Activated CD4-positive, CD25-positive, alpha-beta regulatory T cell (primary cell): Measurements from ENCODE around the gene TNFRSF19.
"Not testable (repeated sequence)": the region's sequence is repeated elsewhere in the genome, so short reads cannot be mapped to it uniquely, and the experiment has no call there.

Source experiments
- DNase-seq, 4 experiments: peaks; one replicate each; lab custom pipeline; 2025; lab: John Stamatoyannopoulos, UW

TNFRSF19 gene, protein sequence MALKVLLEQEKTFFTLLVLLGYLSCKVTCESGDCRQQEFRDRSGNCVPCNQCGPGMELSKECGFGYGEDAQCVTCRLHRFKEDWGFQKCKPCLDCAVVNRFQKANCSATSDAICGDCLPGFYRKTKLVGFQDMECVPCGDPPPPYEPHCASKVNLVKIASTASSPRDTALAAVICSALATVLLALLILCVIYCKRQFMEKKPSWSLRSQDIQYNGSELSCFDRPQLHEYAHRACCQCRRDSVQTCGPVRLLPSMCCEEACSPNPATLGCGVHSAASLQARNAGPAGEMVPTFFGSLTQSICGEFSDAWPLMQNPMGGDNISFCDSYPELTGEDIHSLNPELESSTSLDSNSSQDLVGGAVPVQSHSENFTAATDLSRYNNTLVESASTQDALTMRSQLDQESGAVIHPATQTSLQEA

DNA sequence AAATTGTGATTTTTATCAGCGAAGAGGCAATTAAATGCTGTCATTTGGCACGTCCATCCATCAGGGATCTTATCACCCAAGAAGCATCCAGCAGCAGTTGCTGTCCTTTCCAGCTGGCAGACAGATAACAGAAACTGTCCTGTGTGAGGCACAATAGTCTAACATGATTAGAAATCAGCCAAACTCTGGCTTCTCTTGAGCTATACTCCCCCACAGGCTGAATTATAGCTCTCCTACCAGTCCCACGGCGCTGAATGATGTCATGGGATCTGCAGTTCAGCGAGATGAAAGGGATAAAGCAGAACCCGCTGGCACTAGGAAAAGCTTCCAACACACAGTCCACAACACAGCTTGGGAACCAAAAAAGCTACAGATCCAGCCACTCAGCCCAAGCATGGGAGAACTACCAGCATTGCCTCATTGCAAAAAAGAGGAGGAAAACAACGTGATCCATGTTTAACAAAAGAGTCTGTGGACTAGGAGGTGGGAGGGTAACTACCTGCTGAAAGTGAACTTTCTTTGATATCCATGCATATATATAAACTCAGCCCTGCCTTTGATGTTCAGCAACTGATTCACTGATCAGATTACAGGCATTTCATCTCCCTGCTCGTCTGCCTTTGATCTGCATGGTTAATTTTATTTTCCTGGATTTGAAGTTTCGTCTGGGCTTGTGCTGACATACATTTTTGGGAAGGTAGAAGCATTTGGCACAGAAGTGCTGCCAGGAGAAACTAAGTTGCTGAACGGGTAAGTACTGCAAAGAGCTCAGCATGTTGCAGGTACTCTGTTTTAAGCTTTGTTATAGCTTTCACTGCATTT, at the start of gene TNFRSF19:
Gene TNFRSF19 (plus strand): TSS at position 314 of the 822 bp plus-strand sequence. CDS start 19,772 bp downstream, outside the sequence.
- DNase-seq: no peak

DNA sequence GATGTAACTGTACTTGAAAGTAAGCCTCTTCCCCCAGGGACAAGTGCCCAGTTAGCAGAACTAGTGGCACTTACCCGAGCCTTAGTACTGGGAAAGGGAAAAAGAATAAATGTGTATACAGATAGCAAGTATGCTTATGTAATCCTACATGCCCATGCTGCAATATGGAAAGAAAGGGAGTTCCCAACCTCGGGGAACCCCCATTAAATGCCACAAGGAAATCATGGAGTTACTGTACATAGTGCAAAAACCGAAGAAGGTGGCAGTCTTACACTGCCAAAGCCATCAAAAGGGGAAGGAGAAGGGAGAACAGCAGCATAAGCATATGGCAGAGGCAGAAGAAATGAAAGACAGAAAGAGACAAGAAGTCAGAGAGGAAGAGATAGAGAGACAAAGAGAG, 40.3 kb upstream of the TNFRSF19 start:
- DNase-seq: not testable (repeated sequence)

DNA sequence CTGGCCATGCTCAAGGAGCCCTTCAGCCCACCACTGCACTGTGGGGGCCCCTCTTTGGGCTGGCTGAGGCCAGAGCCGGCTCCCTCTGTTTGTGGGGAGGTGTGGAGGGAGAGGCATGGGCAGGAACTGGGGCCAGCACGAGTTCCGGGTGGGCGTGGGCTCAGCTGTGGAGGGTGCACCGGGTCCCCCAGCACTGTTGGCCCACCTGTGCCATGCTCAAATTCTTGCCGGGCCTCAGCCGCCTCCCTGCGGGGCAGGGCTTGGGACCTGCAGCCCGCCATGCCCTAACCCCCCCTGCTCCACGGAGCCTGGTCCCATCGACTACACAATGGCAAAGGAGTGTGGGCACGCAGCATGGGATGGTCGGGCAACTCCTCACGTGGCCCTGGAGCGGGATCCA, 38.8 kb upstream of the TNFRSF19 start:
- DNase-seq: no peak

DNA sequence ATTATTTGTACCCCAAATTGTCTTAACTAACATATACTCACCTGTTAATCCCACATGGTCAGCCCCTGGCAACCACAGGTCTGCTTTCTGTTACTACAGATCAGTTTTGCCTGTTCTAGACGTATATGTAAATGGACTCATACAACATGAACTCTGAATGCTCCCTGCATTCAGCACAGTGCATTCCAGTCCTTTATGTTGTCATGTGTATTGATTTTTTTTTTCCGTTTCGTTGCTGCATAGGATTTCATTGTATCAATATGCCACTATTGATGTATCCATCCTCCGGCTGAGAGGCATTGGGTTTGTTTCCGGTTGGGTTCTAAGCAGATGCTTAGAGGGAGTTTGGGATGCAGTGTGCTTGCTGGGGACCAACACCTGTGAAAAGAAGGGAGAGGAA, 36.1 kb upstream of the TNFRSF19 start:
- no peak for DNase-seq

DNA sequence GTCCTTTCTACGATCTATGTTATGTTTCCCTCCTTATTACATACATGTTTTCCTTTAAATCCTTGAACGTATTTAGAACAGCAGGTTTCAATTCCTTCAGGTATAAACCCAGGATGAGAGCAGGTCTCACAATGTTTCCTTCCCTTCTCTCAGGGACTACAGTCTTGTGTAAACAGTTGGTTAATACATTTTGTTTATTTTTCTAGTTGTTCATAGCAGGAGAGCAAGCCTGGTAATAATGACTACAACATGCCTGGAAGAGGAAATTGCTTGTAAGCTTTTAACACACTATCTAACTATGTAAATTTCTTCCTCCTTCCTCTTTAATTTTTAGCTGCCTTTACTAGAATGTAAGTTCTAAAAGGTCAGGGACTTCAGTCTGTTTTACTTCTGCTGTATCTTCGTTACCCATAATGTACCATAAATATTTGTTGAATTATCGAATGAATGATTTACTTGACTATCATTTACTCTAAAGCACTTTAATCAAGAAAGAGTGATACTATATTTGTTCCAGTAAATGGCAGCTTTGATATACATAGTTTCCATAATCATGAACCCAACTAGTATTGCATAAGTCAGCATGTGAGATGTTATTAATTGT, 28.9 kb upstream of the TNFRSF19 start:
- DNase-seq: no peak

DNA sequence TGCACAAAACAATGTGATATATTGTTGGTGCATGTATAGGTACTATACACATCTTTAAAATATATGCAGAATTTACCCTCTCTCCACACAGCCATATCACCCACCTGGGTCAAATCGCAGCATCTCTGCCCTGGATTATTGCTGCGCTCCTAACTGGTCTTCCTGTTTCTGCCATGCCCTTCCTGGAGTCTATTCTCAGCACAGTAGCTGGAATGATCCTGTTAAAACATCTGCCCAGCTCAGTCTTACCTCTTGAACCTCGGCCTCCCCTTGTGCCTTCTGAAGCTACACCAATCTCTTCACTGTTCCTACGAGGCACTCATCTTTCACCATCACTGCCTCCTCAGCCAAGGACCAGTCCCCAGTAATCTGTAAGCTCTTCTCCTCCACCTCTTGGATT, 25.5 kb upstream of the TNFRSF19 start:
- no peak for DNase-seq

DNA sequence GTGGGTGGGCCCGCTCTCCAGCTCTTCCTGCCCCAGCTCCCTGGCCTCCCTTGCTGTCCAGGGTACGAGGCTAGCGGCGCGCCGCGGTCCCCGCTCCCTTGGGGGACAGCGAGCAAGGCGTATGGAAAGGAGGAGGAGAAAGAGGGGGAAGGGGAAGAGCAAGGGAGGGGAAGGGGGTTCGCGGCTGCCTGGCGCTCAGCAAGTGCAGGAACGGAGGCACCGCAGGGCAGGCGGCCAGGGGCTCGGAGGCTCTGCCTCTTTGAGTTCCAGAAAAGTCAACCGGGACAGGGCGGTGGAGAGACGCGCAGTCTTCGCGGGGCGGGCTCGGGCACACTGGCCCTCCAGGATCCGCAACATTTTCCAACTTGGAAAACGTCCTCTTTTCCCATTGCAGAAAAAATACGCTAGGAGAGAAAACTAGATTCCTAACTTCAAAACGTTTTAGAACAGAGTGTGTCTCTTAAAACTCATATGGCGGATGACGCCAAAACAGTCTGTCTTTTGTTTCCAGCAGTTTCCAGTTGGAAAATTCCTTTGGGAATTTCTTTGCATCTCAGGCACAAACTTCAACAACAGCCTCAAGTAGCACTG, 23.1 kb upstream of the TNFRSF19 start:
- no peak for DNase-seq

DNA sequence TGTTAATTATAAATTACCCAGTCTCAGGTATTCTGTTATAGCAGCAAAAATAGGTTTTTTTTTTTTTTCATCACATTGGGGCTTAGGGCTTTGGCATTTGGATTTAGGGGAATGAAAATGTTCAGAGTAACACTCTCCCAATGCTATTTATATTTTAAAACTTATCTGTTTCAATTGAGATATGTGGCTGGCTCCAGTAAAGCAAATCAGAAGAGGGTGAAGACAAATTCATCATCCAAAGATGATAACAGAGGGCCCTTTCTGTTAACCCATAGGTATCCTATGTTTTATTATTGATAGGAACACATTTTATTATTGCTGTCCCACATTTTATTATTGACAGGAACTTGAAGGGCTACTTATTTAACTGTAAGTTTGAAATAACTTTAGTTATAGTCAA, 20.5 kb upstream of the TNFRSF19 start:
- DNase-seq: no peak

DNA sequence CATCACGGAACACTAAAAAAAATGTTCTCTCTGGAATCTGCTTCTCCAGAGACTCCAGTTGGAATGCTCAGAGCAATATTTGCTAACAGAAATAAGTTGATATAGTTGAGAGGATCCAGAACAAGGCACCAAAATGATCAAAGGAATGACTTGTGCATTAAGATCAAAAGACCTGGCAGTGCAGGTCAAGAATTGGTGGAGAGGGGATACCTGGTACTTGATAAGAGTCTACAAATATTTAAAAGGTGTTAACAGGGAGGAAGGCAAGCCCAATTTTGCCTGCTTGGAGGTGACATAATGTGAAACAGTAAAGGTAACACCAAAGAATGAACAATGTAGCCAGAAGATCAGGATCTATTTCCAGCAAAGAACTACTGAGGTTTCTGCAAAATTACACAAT, 20.0 kb upstream of the TNFRSF19 start:
- no peak for DNase-seq

DNA sequence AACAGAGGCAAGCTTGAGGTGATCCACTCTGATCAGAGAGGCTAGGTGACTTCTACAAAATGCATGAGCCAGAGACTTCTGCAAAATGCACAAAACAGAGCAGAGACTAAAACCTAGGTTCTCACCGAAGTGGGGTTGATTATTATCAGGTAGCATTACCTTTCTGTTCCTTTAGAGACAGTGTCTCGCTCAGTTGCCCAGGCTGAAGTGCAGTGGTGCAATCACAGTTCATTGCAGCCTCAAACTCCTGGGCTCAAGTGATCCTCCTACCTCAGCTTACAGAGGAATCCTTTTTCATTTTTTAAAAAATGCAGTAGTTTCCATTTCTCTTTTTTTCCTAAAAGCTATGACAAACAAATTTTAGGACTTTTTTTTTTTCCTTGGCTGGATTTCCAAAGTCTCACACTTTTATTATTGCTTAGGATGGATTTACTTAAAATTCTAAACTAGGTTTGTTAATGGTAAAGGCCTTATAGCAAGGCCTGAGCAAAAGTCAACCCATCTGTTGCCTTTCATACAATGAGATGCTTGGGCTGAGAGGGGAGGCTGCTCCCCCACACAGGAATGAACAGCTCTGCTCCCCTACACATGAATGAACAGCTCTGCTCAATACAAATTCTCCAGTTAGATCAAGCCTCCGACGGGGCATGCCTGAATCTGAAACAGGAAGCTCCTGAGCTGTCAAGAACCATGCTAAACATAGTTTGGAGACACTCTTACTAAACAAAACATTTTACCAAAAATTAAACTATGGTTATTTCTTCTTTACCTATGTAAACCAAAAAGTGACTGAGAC, 18.8 kb upstream of the TNFRSF19 start:
- DNase-seq: no peak

DNA sequence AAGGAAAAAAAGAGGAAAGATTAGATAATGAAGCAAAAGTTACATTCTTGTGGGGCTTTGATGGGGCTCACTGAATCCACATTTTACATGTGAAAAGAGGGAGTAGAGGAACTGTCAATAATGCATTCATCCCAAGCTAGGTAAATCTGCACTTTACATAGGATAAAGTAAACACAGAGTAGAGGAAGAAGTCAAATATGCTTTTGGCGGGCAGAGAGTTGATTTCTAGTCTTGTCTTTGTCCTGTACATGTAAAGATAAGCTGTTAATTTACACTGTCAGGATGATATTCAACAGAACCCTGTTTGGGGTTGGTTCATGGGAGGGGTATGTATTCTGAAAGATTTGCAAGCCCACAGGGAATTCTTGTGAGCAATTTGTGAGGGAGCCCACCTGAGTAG, 18.0 kb upstream of the TNFRSF19 start:
- no peak for DNase-seq

DNA sequence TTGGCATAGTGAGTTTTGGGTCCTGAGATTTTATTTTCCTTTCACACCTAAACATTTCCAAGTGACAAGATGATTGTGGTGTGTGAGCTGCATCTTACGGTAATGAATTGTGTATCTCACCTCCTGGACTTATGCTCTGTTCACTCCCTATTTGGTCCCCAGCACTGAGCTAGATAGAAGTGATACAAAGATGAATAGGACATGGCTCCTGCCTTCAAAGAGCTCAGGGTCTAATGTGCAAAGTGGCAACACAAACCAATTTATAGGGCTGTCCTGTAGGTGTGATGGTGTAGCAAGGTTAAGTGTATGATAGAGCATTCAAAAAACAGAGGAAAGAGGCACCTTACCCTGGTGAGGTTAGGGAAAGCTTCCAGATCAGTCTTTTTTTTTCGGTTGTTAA, 17.6 kb upstream of the TNFRSF19 start:
- DNase-seq: no peak

DNA sequence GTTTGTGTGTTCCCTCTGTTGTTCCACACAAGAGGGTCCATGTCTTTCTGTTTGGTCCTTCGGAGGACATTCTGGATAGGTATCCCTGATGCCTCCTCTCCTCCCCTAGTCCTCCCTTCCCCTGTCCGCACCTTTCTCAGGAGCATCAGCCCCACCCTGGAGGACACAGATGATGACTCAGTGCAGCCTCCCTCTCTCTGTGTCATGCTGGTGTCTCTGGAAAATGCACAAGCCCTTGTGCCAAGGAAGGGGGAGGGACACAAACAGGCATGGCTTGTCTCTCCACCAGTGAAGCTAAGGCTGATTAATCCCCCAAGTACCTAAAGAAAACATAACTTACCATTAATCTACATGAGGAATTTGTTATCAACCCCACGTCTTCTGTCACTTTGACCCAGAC, 16.2 kb upstream of the TNFRSF19 start:
- DNase-seq: no peak

DNA sequence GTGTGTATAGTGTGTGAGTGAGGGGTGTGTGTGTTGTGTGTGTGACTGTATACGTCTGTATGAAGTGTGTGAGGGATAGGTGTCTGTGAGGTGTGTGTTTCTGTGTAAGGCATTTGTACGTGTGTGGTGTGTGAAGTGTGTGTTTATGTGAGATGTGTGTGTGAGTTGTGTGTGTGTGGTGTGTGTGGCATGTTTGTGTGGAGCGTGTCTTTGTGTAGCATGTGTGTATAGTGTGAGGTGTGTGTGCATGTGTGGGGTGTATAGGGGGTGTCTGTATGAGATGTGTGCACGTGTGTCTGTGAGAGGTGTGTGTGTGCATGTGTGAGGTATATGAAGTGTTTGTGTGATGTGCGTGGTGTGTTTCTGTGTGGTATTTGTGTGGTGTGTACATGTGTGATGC, 13.2 kb upstream of the TNFRSF19 start:
- no peak for DNase-seq

DNA sequence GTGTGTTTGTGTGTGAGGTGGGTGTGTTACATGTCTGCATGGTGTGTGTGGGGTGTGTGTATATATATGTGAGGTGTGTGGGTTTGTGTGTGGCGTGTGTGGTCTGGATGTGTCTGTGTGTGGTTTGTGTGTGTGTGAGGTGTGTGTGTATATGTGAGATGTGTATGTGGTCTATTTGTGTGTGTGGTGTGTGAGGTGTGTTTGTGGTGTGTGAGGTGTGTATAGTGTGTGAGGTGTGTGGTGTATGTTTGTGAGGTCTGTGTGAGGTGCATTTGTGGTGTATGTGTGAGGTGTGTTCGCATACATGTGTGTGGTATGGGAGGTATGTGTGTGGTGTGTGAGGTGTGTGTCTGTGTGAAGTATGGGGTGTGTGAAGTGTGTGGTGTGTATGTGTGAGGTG, 12.5 kb upstream of the TNFRSF19 start:
- DNase-seq: no peak

DNA sequence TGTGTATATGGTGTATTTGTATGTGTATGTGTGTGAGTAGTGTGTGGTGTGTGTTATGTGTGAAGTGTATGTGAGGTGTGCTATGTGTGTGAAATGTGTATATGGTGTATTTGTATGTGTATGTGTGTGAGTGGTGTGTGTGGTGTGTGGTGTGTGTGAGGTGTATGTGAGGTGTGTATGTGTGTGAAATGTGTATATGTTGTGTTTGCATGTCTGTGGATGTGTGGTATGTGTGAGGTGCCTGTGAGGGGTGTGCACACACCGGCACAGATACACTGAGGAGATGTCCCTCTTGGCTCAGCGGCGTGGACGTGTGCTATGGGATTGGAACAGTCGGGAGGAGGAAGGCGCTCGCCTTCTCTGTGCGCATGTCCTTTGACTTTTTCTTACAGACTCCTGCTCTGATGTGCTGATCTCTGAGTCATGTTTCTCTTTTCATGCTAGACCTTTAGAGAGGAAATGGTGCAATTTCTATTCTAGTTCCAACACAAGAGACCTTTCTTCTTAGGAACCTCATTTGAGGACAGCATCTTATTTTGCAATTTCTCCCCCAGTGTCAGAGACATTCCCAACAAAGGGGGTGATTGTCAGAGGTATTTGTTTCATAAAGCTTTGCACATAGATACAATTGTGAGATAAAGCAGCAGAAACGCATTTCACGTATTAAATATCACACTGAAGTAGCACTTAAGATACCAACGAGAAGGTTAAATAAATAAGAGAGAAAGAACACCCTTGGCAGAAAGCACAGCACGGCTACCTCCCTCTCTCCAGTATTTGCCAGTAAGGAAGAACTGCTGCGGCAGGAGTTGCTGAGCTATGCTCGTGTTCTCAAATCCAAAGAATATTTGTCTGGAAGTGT, 11.3 kb upstream of the TNFRSF19 start:
- DNase-seq: peak in 1 of 4 experiments; percentile 4

DNA sequence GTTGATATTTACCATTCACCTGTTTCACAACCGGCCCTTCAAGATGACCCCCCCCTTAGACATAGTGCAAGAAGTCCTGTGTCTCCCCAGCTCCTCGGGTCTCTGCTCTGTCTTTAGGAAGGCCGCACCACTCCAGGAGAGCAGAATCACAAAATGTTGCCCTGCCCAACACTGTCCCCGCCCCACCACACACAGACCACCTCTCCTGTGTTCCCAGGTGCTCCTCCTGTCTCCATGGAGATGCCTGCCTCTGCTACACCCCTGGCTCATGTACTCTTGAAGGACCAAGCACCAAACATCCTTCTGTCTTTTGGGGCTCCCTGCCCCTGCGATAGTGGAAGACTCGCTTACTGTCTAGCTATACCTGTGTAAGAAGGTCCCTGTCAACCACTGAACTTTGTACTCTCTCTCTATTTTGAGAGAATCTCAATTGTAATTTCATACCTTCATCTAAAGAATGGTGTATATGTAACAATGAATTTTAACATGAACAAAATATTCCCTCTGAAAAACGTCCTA, 9.6 kb upstream of the TNFRSF19 start:
- no peak for DNase-seq

DNA sequence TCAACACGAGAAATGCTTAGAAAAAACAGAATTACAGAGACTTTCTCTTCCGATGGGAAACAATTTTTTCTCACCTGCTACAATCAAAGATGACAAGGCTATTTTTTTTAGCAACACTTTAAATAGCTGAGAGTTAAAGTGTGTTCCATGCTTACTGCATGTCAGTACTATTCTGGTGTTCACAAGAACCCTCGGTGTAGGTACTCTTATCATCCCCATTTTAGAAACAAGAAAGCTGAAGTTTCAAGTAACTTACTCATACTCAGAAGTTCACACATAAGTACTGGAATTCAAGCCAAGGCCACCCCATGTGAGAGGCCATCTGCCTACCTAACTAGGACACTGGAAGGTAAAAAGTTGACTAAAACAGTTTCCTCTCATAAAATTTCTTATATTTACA, 9.0 kb upstream of the TNFRSF19 start:
- DNase-seq: no peak

DNA sequence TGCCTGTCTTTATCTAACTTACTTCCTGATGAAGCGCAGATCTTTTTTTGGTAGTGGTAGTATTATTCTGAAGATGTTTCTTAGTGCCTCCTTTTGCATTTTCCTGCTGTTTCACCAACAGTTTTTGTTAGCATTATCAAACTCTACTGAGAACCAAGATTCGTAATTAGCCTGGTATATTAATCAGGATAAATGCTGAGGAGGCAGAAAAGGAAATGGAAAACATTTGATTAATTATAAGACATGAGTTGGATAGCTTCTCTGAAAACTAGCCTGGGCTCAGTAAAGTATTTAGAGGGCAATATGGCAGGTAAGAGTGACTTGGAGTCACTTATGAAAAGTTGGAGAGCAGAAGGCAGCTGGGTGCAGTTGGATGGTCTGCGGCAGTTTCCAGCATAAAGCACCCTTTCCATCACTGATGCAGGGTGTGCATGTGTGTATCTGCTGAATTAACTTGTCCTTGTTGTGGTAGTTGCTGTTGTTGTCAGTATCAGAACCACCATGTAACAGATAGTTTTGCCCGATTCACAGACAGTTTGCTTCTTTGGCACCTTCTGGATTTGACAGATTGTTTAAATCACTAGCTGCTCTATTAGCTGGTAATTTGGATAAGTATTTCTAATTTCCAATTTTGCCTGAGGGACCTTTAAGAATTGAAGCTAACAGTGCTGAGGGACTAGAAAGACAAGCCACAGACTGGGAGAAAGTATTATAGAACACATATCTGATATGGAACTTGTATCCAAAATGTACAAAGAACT, 6.9 kb upstream of the TNFRSF19 start:
- no peak for DNase-seq
